Measurements from ENCODE around the gene TRMT112.
"Not testable (repeated sequence)": the region's sequence is repeated elsewhere in the genome, so short reads cannot be mapped to it uniquely, and the experiment has no call there.

TRMT112 gene

GRCh38 chr11:64312947-64313346 is 4.4 kb downstream of the TRMT112 start:
- H3K4me3 ChIP-seq (ENCODE audit: low read depth, low read length) = no peak overlapping the region
- in situ Hi-C loops (cut with HindIII; ENCODE audit: low sequenced_read_pairs) = no loop called here
- DNase-seq (ENCODE audit: low read depth) = no peak
- no peak for TF ChIP-seq CTCF (IDR thresholded peaks at IDR 0.05; ENCODE audit: low read depth, low read length, missing control alignments)

GRCh38 chr11:64307795-64308194 is 9.6 kb downstream of the TRMT112 start:
- in situ Hi-C loops (cut with HindIII; ENCODE audit: low sequenced_read_pairs); H3K4me3 ChIP-seq (ENCODE audit: low read depth, low read length); DNase-seq (ENCODE audit: low read depth): not testable (repeated sequence)

GRCh38 chr11:64306876-64307622 is 10.3 kb downstream of the TRMT112 start:
- TF ChIP-seq CTCF (IDR thresholded peaks at IDR 0.05; ENCODE audit: low read depth, low read length, missing control alignments) = no peak
- peak overlapping the region; percentile 58 for H3K4me3 ChIP-seq (ENCODE audit: low read depth, low read length)
- no peak for DNase-seq (ENCODE audit: low read depth)
- in situ Hi-C loops (cut with HindIII; ENCODE audit: low sequenced_read_pairs) = no loop called here

GRCh38 chr11:64306563-64306875 is 10.8 kb downstream of the TRMT112 start:
- peak overlapping the region; percentile 58 for H3K4me3 ChIP-seq (ENCODE audit: low read depth, low read length)
- in situ Hi-C loops (cut with HindIII; ENCODE audit: low sequenced_read_pairs) = no loop called here
- TF ChIP-seq CTCF (IDR thresholded peaks at IDR 0.05; ENCODE audit: low read depth, low read length, missing control alignments) = no peak
- no peak for DNase-seq (ENCODE audit: low read depth)

GRCh38 chr11:64305691-64306562 is 11.4 kb downstream of the TRMT112 start:
- peak; percentile 39 for TF ChIP-seq CTCF (IDR thresholded peaks at IDR 0.05; ENCODE audit: low read depth, low read length, missing control alignments)
- H3K4me3 ChIP-seq (ENCODE audit: low read depth, low read length) = peak overlapping the region; percentile 58
- in situ Hi-C loops (cut with HindIII; ENCODE audit: low sequenced_read_pairs) = no loop called here
- no peak for DNase-seq (ENCODE audit: low read depth)

- peak; percentile 91 for DNase-seq (ENCODE audit: low read depth)
- H3K4me3 ChIP-seq (ENCODE audit: low read depth, low read length) = peak within 1 kb of the TSS; percentile 58
- TF ChIP-seq CTCF (IDR thresholded peaks at IDR 0.05; ENCODE audit: low read depth, low read length, missing control alignments) = no peak
- in situ Hi-C loops (cut with HindIII; ENCODE audit: low sequenced_read_pairs) = no loop called here
These were observed 12.2 kb downstream of the TRMT112 start, which contains the start of gene ESRRA for GRCh38 chr11:64305075-64305690. TSS of gene ESRRA (plus strand) at chr11:64305524. CDS start at chr11:64307180, 1,656 bp downstream.
